Stimulated activated CD8-positive, alpha-beta memory T cell treated with anti-CD3 and anti-CD28 coated beads, Interleukin-12 subunit alpha, Interleukin-12 subunit beta, amount 100 ng/mL, for 4 hours (primary cell): ENCODE measurements around the gene DUSP16.
"Not testable (repeated sequence)": the region's sequence is repeated elsewhere in the genome, so short reads cannot be mapped to it uniquely, and the experiment has no call there.

Experiments
- DNase-seq: peaks from one replicate; pipeline ENCODE4 v3.0.0-alpha.2; 2020; ENCODE audit warnings: low read depth

The DUSP16 gene, protein sequence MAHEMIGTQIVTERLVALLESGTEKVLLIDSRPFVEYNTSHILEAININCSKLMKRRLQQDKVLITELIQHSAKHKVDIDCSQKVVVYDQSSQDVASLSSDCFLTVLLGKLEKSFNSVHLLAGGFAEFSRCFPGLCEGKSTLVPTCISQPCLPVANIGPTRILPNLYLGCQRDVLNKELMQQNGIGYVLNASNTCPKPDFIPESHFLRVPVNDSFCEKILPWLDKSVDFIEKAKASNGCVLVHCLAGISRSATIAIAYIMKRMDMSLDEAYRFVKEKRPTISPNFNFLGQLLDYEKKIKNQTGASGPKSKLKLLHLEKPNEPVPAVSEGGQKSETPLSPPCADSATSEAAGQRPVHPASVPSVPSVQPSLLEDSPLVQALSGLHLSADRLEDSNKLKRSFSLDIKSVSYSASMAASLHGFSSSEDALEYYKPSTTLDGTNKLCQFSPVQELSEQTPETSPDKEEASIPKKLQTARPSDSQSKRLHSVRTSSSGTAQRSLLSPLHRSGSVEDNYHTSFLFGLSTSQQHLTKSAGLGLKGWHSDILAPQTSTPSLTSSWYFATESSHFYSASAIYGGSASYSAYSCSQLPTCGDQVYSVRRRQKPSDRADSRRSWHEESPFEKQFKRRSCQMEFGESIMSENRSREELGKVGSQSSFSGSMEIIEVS

DNA sequence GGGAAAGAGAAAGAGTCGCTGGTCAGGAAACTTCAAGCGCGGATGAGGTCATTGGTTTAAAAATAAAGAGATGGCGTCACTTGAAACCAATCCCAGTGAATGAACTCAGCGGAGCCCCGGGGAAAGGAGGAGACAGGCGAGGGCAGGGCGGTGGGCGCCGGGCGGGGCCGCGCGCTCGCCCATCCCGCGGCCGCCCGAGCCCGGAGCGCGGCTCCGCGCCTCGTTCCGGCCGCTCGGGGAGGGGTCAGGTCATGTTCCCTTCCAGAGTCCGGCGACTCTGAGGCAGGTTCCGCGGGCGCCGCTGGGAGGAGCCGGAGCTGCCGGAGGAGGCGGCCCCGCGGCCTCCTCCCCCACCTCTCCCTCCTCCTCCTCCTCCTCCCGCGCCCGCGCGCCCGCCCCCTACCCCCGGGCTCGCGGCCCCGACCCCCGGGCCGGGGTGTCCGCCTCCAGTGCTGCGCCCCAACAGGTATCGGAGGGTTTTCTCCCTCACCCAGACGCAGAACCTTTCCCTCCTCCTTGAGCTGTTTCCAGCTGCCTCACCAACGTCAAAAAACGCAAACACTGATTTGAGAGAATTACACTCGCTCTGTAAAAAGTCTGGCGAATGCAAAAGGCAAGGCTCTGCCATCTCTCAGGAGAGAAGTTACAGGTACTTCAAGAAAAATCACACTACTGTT is at the start of gene DUSP16:
Gene DUSP16, minus strand, starts transcription at position 279 of the 677 bp plus-strand sequence. CDS start 41,765 bp downstream, outside the sequence.
- peak; percentile 66 for DNase-seq

DNA sequence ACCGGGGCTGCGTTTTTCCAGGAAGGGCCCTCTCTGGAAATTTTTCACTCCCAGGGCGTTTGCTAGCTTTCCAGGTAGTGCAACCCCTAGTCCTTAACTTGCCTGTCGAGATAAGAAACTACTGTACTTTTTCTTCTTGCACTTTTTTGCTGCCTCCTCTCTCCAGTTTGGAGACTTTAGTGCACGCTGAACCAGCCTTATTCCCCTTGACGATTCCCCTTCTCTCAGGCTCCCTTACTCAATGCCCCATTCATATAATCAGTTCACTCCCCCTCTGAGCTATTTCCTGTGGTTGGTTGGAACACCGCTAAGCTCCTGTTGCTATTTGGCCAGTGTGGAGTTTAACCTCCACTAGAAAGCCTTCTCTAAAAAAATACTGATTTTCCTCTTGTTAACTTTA is 49.7 kb upstream of the DUSP16 start:
- no peak for DNase-seq

DNA sequence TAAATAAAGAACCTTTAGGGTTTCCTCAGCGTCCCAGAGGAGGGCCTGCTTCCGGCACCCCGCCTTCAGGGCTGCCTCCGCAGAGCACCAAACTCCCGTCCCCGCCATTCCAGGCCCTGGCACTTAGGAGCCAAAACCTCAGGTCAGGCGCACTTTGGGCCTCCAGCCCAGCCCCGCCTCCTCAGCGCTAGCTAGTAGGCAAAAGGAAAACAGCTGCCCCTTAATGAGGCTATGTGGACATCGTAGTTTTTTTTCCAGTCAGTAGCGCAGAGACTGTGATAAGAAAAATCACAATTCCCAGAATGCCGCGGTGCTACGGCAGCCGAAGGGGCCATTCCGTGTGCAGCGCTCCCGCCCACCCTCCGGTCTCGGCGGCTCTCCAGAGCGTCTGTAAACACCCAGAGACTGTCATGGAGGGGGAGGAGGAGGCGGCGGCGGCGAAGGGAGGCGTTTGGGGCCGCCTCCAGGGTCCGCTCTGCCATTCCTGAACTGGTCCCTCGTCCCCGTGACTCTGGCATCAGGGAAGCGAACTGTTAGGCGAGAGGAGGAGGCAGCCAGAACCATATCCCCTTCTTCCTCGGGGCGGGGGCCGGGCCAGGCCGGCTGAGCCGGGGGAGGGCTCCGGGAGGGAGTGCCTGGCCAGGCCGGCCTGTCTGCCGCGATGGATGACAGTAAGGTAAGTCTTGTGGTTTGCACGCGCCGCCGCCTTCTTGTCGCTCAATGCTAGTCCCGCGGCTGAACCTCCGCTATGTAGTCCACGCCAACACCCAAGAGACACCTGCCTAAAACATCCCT is 49.0 kb upstream of the DUSP16 start, which contains the start of gene CREBL2:
Gene CREBL2, plus strand, starts transcription at position 365 of the 795 bp plus-strand sequence. Its CDS starts 297 bp downstream, at position 662.
- DNase-seq = peak; percentile 72

DNA sequence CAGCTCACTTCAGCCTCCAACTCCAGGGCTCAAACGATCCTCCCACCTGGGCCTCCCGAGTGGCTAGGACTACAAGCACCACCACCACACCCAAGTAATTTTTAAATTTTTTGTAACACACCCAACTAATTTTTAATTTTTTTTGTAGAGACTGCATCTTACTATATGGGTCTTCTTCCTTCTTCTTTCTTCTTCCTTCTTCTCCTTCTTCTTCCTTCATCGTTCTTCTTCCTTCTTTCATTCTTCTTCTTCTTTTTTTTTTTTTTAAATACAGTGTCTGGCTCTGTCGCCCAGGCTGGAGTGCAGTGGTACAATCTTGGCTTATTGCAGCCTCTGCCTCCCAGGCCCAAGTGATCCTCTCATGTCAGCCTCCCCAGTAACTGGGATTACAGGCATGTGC is 48.0 kb upstream of the DUSP16 start:
- no peak for DNase-seq

DNA sequence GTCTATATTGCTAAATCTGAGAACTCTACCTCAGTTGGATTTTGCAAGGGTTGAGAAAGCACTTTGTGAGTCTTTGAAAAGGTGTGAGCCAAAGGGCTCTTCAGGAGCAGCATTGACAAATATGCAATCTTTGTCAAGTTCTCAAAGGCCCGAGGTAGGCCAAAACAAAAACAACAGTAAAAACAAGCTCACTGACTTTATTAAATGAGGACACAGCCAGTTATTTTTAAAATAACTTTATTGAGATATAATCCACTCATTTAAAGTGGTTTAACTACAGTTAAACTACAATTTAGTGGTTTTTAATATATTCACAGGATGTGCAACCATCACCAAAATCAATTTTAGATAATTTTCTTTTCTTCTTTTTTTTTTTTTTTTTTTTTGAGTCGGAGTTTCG is 47.0 kb upstream of the DUSP16 start:
- no peak for DNase-seq

DNA sequence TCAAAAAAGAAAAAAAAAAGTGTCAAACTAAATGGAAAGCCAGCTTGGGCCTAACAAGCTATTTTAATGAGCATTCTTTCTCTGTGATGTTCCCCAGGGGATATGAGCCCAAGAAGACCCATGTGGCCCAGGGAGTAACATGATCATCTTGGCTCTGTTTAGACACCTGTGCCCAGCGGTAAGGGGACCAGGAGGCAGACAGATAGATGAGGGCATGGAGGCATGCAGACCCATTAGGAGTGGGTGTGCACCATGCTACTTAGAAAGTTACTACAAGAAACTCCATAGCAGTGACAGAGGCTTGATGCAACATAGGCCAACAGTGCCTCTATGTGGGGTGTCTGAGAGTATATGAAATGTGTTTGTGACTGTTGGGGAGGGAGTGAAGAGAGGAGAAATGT is 45.9 kb upstream of the DUSP16 start:
- no peak for DNase-seq

DNA sequence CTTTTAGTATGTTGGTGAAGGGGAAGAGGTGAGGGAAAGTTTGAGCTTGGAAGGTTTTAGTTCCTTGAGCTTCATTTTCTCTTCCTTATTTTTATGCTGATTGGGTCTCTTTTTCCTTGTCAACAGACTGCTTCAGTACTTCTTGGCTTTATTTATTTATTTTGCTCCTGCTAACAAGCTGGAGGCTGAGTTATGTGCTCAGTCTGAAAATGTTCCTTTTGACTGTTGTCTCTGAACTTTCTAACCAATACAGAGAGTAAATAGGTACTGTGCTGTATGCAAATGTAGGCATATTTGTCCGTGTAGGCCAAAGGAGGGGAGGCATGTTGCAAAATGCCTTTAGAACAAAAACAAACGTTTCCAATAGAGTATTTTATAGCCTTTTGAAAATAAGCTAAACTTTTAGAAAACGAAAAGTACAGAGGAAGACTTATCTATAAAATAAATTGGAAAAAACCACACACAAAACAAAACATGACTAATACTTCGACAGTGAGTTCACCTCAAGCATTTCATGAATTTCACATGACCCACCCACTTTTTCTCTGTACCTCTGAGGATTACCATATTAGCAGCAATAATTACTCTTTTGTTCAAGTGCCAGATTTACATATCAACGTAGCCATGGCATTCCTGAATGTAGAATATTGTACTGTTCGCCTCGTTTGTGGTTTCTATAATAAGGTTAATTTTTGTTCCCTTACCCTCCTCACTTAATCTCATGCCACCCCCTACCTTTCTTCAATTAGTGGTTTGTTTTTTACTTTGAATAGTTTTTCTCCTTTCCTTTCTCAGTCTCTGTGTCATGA is 44.3 kb upstream of the DUSP16 start:
- no peak for DNase-seq

DNA sequence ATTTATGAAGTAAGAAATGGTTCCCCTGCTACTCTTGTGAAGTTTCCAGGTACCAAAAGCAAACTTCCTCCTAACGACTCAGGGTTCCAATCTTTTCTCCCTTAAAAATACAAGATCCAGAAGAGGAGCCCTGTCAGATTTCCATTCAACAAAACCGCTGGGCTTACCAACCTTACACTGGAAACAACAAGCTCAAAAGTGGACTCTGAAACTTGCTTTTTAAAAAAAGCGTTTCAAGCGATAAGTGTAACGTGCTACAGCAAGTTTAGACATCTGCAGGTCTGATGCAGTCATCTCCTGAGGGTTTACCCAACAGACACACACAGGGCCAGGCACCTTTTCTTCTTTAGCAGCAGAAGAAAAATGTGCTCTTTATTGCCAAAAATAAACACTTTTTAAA is 42.1 kb upstream of the DUSP16 start:
- DNase-seq = no peak

DNA sequence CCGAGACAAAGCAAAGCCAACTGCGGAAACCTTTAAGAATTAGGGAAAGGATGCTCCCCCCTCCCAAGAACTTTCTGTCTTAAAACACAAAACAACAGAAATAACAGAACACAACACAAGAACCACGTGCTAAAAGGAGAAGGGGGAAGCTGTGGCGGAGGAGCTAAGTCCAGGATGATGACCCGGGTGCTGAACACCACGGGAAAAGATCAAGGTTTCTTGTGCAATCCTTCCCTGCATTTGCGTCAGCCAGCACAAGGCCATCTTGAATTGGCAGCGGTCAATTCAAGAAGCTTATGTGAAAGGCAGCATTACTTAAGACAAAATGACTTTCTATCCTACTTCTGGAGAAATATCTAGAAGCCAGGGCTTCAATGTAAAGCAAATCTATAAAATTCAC is 38.0 kb upstream of the DUSP16 start:
- no peak for DNase-seq

DNA sequence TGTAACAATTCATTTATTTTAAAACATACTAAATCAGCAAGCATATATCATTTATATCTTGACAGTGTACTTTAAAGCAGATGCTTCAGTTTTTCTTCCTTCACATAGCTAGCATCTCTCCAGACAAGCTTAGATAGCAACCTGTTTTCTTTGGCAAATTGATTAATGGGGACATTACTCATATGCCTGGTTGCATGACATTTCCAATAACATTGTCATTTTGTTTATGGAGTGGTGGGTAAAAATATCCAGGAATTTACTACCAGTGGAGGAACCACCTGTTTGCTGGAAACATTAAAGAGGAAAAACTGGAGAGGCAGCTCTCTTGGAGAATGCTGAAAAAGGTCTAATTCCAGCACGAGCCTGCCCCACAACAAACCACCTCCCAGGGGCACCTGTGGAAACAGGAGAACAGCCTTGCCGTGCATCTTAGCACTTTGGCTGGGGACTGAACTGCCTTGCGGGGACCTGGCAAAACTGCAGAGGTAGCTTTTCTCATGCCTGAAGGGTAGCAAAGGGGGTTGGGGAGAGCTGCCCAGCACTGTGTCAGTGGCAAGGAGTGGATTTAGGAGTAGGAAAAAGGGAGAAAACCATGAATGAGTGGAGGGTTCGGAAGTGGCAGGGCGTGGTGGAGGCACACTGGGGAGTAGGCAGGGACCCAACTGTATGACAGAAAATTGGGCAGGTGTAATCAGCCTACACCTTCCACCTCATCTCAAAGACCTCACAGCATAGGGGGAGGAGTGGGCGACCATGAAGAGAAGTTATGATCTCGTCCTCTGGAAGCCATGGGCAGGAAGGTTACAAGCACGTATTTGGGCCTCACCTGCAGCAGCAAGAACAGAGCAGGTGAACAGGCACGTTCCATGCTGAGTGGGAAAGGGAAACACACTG is 37.3 kb upstream of the DUSP16 start:
- DNase-seq = no peak

DNA sequence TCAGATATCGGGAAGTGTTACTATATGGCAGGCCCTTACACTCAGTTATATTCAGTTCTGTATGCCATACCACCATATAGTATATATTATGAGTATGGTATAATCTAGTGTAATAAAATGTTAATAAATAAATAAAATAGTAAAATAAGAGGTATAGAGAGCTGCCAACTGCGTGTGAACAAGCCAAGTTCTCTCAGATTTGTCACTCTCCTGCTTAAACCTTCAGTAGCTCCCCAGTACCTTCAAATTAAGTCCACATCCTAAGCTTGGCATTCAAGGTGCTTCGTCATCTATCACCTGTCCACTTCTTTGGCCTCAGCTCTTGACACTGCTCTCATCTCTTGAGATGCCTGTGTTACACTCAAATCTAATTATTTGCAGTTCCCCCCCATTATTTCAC is 36.2 kb upstream of the DUSP16 start:
- DNase-seq = no peak

DNA sequence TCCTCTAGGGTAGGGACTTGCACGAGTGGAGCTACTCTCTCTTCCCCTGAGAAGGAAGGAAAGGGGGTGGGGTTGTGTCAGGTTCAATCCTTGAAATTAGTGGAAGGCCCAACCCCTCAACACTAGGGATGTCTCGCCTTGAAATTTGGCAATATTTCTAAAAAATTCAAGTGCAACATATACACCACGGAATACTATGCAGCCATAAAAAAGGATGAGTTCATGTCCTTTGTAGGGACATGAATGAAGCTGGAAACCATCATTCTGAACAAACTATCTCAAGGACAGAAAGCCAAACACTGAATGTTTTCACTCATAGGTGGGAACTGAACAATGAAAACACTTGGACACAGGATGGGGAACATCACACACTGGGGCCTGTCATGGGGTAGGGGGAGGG is 33.9 kb upstream of the DUSP16 start:
- DNase-seq = not testable (repeated sequence)

DNA sequence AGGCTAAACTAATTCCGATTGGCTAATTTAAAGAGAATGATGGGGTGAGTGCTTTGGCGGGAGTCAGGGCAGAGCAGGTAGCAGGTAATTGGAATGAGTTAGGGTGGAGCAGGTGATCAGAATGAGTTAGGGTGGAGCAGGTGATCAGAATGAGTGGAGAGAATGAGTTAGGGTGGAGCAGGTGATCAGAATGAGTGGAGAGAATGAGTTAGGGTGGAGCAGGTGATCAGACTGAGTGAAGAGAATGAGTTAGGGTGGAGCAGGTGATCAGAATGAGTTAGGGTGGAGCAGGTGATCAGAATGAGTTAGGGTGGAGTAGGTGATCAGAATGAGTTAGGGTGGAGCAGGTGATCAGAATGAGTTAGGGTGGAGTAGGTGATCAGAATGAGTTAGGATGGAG is 33.3 kb upstream of the DUSP16 start:
- DNase-seq = not testable (repeated sequence)

DNA sequence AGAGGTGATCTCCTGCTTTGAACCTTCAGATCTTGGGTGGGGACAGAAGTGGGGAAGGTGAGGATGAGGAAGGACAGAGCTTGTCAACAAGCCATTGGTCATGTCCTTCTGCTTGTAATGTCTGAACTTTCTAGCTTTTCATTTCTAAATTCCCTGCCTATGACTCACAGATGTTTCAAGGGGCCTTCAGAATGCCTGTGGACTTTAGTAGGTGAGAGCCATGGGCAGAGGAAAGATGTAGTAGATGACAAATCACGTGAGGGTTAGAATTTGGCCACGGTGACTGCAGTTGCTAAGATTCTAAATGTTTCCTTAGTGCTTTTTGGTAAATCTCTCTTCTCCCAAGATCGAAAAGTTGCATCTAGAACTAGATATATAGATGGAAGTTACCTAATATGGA is 30.3 kb upstream of the DUSP16 start:
- no peak for DNase-seq

DNA sequence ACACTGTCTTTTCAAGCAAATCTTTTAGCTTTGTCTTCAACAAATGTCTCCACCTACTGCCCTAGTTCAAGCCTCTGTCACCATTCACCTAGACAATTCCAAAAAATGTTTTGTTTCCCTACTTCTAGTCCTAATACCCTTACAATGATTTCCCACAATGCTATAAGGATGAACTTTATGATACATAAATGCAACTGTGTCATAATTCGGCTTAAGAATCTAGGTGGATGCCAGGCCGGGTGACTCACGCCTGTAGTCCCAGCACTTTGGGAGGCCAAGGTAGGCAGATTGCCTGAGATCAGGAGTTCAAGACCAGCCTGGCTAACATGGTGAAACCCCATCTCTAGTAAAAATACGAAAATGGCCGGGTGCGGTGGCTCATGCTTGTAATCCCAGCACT is 28.3 kb upstream of the DUSP16 start:
- DNase-seq = no peak

DNA sequence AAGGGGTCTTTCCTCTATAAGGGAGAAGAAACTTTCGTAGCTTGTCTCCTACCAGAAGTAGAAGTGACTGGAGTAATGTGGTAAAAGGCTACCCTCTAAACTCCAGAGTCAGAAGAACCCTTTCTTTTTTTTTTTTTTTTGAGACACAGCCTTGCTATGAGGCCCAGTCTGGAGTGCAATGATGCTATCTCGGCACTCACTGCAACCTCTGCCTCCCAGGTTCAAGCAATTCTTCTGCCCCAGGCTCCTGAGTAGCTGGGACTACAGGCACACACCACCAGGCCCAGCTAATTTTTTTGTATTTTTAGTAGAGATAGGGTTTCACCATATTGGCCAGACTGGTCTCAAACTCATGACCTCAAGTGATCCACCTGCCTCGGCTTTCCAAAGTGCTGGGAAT is 25.8 kb upstream of the DUSP16 start:
- DNase-seq = not testable (repeated sequence)

DNA sequence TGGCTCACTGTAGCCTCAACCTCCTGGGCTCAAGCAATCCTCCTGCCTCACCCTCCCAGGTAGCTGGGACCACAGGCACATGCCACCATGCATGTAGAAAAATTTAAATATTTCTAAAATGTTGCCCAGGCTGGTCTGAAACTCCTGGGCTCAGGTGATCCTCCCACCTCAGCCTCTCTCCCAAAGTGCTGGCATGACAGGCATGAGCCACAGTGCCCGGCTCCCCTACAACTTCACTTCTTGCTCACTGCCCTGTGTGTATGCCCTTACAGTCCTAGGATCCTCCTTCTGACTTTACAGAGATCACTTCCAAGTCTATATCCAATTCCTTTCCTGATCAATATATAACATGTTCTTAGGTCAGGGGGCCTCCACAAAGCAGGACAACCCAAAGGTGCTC is 25.2 kb upstream of the DUSP16 start:
- DNase-seq = no peak

DNA sequence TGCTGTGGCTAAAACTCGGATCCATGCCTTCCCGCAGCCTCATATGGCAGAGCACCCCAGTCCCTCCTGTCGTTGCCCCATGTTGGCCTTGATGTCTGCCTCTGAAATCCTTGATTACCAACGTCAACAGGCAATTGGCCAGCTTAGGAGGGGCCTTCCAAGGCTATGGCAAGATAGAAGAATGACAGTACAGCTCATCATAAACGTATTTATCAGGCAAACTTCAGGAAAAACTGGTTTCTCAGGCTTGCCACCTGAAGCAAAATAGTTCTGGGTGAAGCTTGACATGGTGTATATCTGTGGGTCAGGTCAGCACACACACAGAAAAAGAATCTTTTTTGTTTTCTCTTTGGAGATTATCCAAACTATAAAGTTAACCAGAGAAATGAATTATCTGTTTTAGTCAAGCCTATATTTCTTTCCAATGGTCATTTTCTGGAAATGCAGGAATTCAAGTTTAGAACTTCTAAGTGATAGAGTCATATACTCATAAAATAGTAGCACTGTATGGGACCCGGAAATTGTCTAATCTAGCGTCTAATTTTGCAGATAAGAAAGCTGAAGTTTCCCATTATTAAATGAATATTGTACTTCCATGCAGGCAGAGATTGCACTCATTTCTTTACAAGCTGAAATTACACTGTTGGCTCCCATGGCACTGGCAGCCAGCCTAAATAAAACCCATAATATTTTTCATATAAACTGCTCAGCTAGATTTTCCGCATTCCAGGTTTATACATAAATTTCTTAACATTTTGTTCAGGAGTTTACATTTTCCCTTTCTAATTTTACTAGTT is 24.4 kb upstream of the DUSP16 start:
- DNase-seq = no peak

DNA sequence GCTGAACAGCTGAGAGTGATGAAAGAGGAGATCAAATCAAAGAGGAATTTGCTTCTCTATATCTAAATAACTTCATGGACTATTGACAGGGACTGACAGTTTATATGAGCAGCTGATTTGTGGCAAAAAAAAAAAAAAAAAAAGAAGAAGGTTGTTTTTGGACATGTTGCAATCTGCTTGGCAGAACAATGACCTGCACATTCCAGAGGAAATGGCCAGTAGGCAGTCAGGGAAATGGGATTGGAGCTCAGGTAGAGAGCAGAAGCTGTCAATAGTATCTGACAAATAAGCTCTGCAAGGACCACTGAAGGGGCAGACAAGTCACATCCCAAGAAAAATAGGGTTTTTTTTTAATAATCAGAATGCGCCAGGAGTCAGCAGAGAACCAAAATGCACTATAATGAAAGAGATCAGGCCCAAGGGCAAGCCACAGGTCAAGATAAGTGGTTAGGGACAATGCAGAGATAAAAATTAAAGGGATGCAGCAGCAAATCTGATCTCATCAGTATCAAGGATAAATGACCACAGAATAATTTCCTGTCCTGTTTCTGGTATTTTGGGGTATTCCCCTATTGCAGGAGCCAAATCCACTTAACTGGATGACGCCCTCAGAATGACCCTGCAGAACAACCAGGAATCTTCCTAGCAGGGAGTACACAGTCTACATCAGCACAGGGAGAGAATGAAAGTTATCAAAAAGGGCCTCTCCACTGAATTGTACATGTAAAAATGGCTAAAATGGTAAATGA is 22.6 kb upstream of the DUSP16 start:
- no peak for DNase-seq
